HG03457 (cell line): ENCODE data around the gene CD1C.
"Not testable (repeated sequence)": the region's sequence is repeated elsewhere in the genome, so short reads cannot be mapped to it uniquely, and the experiment has no call there.

ENCODE experiments used
- ATAC-seq: cut with Tn5 transposase; IDR thresholded peaks from one replicate; pipeline ENCODE4 v1.9.1; 2021; ENCODE audit warnings: moderate number of reproducible peaks; ENCODE audit not compliant: unreplicated experiment

The CD1C gene

DNA sequence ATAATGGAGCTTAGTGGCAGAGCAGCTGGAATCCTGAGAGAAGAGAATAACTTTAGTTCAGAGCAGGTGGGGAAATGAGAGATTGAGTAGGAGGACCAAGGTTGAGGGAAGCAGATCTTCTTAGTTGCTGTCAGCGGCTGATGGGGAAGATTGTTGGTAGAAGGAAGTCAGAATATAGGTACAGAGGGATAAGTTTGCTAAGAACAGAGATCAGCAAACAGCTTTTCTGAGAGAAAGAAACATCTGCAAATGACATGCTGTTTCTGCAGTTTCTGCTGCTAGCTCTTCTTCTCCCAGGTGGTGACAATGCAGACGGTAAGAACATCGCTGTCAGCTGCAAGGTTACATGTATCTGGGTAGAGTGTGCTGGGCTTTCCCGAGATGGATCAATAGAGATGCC, at the start of gene CD1C:
Gene CD1C, plus strand, starts transcription at position 113 of the 400 bp plus-strand sequence. Its CDS starts 142 bp downstream, at position 255.
- ATAC-seq: no peak

- ATAC-seq: no peak
Observed at GRCh38 chr1:158246650-158247049, 43.1 kb upstream of the CD1C start.

DNA sequence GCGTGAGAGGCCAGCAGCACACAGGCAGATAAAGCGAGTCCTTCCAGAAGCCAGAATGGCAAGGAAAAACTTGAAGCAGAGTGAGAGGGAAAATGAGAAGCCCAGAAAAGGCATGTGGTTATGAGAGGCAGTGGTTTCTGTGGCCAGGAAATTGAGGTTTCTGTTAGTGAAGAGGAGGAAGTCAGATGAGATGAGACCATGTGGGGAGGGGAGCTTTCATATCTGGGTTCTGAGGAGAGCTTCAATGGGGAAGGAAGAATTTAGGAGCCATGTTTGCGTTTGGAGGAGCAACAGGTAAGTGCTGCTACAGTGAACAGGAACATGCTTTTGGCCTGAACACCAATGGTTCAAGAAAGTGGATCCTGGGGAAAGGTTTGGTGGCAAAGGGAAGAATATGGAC, 41.6 kb upstream of the CD1C start:
- no peak for ATAC-seq

GRCh38 chr1:158248771-158249170, 41.0 kb upstream of the CD1C start:
- ATAC-seq: no peak

DNA sequence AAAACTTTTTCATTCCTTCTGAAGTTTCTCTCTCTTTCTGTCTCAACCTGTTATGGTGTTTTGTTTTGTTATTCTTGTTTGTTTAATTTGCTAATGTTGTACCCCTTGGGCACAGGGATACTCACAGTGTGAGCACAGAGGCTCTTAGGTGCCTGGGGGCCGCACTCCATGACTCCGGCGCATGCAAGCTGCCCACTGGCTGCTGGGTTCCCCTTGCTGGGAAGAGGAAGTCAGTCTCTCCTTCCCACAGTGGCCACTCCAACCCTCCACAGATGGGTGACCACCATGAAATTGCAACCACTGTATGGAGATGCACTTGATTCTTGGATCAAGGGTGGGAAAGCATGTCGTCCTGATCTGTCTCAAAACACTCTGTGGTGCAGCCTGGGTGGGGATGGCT, 40.1 kb upstream of the CD1C start:
- no peak for ATAC-seq

GRCh38 chr1:158251163-158251562, 38.6 kb upstream of the CD1C start:
- ATAC-seq: no peak

- ATAC-seq: no peak
Observed at GRCh38 chr1:158255656-158256055, 34.1 kb upstream of the CD1C start.

- not testable (repeated sequence) for ATAC-seq
Observed at GRCh38 chr1:158256747-158257146, 33.0 kb upstream of the CD1C start.

DNA sequence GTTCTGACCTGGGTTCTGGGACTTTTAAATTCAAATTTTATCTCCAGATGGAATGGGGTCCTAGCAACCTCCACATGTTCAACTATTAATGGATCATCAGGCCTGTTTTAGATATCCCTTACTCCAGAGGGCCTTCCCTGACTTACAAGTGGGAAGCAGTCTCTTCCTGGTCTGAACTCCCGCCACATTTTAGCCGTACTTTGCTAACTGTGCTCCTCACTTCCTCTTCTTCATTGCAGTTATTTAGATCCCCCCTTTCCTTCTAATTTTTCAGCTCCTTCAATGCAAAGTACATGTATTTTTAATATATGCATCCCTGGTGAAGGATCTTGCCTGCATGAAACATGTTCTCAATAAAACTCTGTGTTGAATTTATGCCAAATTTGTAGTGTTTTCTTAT, 31.8 kb upstream of the CD1C start:
- no peak for ATAC-seq

DNA sequence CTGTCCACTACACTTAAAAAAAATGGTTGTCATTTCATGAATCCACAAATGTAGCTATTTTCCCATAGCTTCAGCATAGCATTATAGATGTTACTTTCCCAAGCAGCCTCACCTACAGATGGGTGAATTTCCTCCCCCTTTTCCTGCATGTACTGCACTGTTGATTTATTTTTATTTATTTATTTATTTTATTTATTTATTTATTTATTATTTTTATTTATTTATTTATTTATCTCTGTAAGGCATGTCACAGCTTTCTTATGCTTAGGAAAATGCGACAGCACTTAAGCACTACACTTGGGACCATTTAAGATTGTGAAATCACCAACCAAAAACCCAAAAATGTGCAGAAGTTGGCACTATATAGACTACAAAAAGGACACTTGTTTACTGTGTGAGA, 30.6 kb upstream of the CD1C start:
- ATAC-seq: no peak

- ATAC-seq: no peak
Observed at GRCh38 chr1:158272681-158273080, 17.0 kb upstream of the CD1C start.

GRCh38 chr1:158274797-158275196, 14.9 kb upstream of the CD1C start:
- no peak for ATAC-seq

- not testable (repeated sequence) for ATAC-seq
Observed at GRCh38 chr1:158282421-158282820, 7.3 kb upstream of the CD1C start.

DNA sequence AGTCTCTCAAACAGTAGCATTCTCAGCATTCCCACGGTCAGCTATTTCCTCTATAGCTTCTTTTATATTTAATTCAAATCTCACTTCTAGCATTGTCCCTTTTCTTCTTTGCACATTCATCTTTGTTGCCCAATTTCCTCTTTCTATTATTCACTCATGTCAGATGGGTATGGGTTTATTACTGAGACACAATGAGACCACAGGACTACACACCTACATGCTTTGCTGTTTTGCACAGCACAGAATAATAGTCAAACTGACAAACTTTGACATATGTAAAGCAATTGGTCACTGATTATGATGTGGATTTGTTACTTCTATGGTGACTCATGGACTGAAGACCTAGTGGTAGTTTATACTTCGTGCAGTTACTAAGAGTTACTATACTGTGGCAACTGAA, 5.8 kb upstream of the CD1C start:
- peak; percentile 49 for ATAC-seq

DNA sequence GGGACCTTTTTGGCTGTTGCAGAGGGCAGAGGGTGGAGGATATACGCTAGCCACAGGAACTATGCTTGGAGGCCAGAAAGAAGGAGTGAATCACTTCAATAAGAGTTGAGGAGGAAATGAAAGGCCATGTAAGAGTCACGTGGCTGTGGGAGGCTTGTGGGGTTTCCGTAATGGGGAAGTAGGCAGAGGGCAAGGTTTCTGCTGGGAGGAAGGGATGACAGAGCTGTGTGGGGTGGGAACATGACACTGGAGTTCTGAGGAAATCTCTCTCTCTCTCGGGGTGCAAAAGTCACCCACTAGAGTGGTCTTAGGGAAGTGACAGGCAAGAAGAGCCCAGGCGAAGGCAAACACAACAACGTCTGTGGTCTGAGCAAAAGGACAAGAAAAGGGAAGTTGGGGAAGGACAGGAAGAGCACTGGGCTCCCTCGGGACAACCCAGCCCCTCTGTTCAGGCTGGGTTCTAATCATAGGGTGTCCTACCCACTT, 3.9 kb upstream of the CD1C start:
- peak; percentile 55 for ATAC-seq

- ATAC-seq: no peak
Observed at GRCh38 chr1:158286487-158286886, 3.2 kb upstream of the CD1C start.

DNA sequence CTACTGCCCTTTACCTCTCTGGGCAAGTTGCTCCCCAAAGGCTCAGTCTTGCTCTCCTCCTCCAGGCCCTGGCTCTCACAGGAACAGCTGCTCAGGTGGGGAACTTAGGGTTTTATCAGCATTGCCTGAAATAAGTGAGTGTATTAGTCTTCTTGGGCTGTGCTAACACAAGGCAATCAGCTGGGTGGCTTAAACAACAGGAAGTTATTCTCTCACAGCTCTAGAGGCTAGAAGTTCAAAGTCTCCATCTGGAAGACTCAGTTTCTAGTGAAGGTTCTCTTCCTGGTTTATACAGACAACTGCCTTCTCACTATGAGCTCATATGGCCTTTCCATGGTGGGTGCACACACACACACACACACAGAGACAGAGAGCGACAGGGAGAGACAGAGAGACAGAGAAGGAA, 2.8 kb upstream of the CD1C start:
- no peak for ATAC-seq

DNA sequence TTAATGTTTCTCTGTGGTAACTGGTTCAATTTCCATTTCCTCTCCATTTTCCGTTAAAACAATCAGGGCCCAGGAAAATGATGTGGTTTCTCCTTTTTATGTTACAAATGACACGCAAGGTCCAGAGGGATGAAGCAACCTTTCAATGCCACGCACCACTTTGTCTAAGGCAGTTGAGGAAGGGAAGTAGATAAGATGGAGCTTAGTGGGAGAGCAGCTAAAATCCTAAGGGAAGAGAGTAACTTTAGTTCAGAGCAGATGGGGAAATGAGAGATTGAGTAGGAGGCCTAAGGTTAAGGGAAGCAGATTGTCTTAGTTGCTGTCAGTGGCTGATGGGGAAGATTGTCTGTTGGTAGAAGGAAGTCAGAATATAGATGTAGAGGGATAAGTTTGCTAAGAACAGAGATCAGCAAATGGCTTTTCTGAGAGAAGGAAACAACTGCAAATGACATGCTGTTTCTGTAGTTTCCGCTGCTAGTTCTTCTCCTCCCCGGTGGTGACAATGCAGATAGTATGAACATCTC, 660 bp downstream of the CD1C start:
- ATAC-seq: no peak

GRCh38 chr1:158295791-158296190, 6.1 kb downstream of the CD1C start:
- no peak for ATAC-seq

DNA sequence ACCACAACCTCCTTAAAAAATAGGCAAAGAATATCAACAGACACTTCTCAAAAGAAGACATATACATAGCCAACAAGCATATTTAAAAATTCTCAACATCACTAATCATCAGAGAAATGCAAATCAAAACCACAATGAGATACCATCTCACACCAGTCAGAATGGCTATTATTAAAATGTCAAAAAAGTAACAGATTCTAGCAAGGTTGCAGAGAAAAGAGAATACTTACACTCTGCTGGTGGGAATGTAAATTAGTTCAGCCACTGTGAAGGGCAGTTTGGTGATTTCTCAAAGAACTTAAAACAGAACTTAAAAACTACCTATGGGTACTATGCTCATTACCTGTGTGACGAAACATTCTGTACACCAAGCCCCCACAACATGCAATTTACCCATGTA, 20.9 kb downstream of the CD1C start:
- ATAC-seq: no peak

DNA sequence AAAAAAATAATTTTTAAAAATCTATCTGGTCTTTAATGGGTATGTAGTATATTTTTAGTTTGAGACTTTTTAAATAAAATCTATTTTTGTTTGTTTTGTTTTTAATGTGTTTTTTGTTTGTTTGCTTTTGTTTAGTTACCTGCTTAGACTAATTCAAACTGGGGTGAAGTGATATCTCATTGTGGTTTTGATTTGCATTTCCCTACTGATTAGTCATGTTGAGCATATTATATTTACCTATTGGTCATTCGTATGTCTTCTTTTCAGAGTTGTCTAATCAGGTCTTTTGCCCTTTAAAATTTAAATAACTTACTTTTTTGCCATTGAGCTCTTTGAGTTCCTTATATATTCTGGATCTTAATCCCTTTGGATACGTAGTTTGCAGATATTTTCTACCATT, 21.3 kb downstream of the CD1C start:
- no peak for ATAC-seq

GRCh38 chr1:158323866-158324265, 34.1 kb downstream of the CD1C start:
- no peak for ATAC-seq

DNA sequence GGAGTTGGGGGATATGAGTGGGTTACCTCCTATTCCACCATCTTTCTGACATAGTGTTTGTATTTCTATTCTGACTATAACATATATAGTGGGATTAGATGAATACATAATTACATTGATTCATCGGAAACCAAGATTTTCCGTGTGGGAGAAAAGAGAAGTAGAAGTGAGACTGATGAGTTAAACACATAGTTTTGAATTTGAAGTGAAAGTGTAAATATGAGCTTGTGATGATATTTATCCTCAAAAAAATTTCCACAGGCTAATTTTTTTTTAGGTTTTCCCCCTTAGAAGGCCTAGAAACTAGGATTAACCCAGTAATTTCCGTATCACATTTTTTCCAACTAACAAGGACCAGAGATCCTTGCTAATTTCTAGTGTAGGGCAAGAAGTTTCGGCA, 34.7 kb downstream of the CD1C start:
- ATAC-seq: no peak
